Left ventricle myocardium superior (tissue), 1 donor: Measurements from ENCODE around the gene CERS6. TPM values are rescaled to one million over a fixed set of nuclear protein-coding genes. Genes with fewer than 3 reads are reported as not detected.
A peak's percentile ranks its signal among the peaks of the same experiment; 100 is the strongest.
"Not testable (repeated sequence)": the region's sequence is repeated elsewhere in the genome, so short reads cannot be mapped to it uniquely, and the experiment has no call there.

Experiments
- ATAC-seq: fragments of 200-7000 bp; cut with Tn5 transposase; one replicate; pipeline ENCODE4 v1.9.1; 2020; ENCODE audit warnings: mild to moderate bottlenecking, moderate library complexity
- DNase-seq: peaks from one replicate; pipeline ENCODE4 v3.0.0-alpha.2; 2020
- intact Hi-C: fragments of 100-400 bp; cut with micrococcal nuclease; formaldehyde crosslinking; loops from one replicate; pipeline ENCODE4 v1.11.0; 2022
- total RNA-seq: library from RNA; stranded (reverse); fragmentation: NEBNext Ultra II Directional; extraction: Animal tissue kit (Norgen Biotek cat#: 25700); gene quantifications from one replicate; pipeline ENCODE4 v1.2.1, GENCODE V29; 2021
- donor health status: DM: no; HTN: yes; CAD: no; lungs with severe emphysema.

The CERS6 gene
- total RNA-seq, 1 donor from 2014 or later = 71.7 TPM

DNA sequence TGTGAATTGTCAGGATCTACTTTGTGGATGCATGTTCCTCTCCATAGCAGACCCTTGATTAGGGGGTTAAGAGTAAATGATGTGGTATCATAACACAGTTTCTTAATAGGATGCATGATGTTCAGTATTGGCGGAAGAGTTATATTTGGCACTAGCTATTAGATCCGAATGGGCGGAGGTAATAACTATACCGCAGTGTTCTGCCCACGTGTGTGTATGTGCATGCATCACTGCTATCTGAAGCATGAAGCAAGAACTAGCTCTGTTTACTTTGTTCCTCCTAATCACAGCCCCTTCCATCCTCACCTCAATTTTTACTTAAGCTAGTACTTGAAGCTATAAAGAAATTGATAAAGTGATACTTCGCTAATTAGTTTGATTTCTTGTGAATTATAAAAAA is 186.8 kb downstream of the CERS6 start:
- DNase-seq (no peak), ATAC-seq (no peak)
- intact Hi-C loops = loop anchor here (10.0 kb wide), 1 partner anchor 118 kb away; no protein-coding TSS in a partner anchor

DNA sequence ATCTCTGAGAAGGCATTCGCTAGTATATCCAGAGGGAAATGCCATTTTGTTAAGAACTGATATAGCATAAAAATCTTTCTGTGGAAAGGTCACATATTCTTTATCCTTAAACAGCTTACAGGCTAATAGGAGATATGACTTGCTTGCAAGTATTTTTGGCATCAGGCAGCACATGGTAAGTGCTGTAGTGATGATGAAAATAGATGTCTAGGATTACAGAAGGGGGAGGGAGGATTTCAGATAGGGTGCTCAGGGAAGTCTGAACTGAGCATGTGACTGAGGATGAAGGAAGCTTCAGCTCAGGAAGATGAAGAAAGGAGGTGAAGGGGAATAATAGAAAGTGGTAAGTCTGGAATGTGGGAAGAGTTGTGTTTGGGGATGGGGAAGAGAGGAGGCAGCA is 187.9 kb downstream of the CERS6 start:
- intact Hi-C loops = loop anchor here (10.0 kb wide), 1 partner anchor 119 kb away; no protein-coding TSS in a partner anchor
- peak; percentile 75 for ATAC-seq
- no peak for DNase-seq

DNA sequence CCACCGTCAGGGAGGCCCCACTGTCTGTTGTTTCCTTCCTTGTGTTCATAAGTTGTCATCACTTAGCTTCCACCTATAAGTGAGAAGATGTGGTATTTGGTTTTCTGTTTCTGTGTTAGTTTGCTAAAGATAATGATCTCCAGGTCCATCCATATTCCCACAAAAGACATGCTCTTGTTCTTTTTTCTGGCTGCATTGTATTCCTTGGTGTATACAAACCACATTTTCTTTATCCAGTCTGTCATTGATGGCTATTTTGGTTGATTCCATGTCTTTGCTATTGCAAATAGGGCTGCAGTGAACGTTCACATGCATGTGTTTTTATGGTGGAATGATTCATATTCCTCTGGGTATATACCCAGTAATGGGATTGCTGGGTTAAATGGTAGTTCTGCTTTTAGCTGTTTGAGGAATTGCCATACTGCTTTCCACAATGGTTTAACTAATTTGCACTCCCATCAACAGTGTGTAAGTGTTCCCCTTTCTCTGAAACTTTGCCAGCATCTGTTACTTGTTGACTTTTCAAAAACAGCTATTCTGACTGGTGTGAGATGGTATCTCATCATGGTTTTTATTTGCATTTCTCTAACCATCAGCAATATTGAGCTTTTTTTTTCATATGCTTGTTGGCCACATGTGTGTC is 189.7 kb downstream of the CERS6 start:
- ATAC-seq = no peak
- DNase-seq = no peak
- intact Hi-C loops = loop anchor here (10.0 kb wide), 1 partner anchor 121 kb away; no protein-coding TSS in a partner anchor

DNA sequence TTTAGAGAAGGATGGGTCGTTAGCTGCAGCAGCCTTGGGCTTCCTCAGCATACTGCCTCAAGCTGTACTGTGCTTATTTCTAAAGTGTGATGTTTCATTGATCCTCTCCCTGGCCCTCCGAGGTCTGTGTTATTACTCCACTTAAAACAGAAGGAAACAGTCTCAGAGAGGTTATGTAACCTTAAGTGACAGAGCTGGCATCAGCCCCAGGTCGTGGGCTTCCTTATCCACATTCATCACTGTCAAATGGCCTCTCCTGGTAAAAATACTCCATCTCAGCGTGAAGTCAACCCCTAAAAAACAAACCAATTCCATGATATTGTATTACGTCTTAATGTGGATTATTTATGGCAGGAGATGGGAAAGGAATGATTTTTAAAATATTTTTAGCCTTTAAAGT is 193.0 kb downstream of the CERS6 start:
- intact Hi-C loops = loop anchor here (10.0 kb wide), 1 partner anchor 124 kb away; no protein-coding TSS in a partner anchor
- ATAC-seq = peak; percentile 67
- peak; percentile 60 for DNase-seq

DNA sequence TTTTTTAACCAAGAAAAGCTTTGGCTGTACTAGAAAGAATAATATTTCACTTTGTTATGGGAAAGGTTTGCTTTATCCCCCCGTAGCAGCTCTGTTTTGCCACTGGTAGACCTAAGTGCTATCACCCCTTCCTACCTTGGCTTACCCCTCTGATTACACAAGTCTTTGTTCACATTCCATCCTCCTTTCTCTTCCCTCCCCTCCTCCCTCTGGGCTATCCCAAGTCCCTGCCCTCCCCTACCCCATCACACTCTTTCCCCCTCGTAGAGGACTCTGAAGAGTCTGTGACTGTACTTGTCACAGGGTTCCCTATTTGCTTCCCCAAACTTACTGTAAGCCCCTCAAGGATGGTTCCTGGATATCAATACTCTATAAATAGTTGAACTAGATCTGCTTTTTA is 193.5 kb downstream of the CERS6 start:
- peak; percentile 63 for ATAC-seq
- intact Hi-C loops = loop anchor here (10.0 kb wide), 1 partner anchor 125 kb away; no protein-coding TSS in a partner anchor
- no peak for DNase-seq

DNA sequence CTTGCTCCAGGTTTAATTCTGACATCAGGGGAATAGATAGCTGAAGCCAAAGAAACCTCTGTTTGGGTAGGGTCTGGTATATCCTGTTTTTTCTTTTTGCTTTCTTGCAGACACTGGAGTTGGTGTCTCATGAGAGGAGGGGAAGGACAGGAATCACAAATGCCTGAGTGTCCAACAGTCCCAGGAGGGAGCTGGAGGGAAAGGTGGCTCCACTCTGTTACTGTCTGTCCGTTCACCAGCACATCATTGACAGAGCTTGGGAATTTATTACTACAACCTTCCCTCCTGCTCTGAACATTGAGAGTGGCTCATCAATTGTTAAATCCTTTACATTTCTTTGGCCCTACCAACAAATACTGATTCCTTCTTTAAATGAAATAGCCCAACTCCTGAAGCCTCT is 194.1 kb downstream of the CERS6 start:
- intact Hi-C loops = no loop called here
- ATAC-seq (peak; percentile 37), DNase-seq (no peak)

DNA sequence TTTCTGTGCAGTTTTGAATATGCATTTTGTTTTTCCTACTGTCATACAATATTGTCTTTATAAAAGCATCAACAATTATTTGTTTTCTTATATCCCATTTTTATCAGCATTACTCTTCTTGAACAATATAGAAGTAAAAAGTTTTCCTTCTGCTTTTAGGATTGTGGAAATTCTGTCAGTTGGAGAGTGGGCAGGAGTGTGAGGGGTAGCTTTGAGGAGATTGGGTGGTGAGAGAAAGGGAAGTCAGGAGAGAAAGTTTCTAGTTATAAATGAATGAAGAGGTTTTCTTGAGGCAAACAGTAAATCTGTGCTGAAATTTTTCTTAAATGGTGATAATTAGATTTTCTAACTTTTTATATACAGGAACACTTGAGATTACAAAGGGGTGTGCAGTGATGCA is 194.7 kb downstream of the CERS6 start:
- no peak for ATAC-seq
- no peak for DNase-seq
- intact Hi-C loops = no loop called here

DNA sequence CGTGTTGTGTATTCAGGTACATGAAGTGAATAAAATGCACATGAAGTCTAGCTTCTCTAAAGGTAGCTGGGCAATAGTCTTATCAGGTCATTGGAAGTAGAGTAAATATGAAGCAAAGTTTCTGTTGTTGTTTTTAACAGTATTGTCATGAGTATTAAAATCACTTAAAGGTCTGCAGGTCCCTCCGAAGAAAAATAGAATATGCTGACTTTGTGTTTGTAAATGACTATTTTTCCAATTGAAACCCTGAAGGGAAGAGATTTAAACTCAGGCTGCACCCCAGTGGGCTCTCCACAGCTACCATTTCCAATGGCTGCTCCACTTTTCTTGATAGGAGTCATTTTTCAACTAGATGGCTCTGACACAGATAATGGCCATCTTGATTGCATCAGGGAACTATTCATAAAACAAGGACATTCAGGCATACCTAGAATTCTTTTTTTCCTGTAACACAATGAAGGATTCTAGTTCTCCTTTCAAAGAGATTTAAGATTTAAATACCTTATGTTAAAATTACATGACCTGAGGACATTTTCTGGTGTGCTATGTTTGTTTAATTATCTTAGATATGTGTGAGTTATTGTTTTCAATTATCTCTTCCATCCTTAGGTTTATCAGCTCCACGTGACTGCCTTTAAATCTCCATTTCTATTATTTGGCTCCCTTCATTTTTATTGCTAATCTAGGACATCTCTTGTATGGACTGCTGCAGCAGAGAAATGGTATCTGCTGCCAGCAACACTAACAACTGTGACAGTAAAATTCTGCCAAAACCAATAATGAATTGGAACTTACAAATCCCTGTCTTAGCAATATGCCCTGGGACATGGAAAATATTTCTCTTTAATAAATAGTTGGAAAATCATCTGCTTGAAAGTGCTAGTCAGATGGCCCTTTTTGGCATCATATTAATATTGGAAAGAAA is 197.2 kb downstream of the CERS6 start:
- intact Hi-C loops = no loop called here
- ATAC-seq (no peak), DNase-seq (no peak)

DNA sequence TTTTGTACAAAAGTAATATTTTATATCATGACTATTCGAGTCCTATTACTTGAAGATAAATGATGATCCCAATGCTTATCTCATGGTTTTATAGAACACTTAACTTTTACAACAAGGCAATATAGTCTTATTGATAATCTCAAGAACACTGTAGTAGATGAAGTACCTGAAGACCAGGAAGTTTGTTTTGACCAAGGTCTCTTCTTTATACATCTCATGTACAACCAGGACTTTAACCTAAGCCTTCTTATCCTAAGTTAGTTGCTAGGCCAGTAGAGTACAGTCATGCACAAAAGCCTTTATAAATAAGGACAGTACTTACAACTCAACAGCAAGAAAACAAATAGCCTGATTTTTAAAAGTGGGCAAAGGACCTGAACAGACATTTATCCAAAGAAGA is 198.6 kb downstream of the CERS6 start:
- DNase-seq = no peak
- intact Hi-C loops = no loop called here
- no peak for ATAC-seq

DNA sequence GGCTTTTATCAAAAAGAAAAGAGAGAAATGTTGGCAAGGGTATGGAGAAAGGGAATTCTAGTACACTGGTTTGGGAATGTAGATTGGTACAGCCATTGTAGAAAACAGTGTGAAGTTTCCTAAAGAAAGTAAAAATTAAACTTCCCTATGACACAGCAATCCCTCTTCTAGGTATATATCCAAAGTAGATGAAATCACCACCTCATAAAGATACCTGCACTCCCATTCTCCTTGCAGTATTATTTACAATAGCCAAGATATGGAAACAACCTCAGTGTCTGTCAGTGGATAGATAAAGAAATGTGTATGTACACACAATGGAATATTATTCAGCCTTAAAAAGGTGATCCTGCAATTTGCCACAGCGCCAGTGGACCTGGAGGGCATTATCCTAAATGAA is 199.1 kb downstream of the CERS6 start:
- no peak for ATAC-seq
- intact Hi-C loops = no loop called here
- DNase-seq = no peak

DNA sequence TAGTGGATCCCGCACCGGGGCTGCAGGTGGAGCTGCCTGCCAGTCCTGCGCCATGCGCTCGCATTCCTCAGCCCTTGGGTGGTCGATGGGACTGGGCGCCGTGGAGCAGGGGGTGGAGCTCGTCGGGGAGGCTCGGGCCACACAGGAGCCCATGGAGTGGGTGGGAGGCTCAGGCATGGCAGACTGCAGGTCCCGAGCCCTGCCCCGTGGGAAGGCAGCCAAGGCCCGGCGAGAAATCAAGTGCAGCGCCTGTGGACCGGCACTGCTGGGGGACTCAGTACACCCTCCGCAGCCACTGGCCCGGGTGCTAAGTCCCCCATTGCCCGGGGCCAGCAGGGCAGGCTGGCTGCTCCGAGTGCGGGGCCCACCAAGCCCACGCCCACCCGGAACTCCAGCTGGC is 201.3 kb downstream of the CERS6 start:
- DNase-seq, ATAC-seq, intact Hi-C loops: not testable (repeated sequence)

DNA sequence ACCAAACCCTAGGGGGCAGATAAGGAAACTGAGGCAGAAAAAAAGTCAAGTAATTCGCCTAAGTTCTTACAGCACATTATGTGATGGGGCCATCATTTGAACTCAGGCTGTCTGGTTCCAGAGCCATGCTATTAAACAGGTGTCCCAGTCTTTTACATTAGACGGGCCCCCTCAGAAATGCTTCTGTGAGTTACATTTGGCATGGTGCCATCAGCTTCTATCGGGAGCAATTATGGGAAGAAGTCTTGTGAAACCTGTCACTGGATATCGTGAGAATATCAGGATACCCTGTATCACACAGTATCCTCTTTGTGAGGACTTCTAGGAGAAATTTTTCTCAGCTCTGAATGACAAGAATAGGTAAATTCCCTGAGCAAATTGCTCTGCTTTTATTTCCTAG is 202.6 kb downstream of the CERS6 start:
- ATAC-seq (no peak), DNase-seq (no peak)
- intact Hi-C loops = no loop called here

DNA sequence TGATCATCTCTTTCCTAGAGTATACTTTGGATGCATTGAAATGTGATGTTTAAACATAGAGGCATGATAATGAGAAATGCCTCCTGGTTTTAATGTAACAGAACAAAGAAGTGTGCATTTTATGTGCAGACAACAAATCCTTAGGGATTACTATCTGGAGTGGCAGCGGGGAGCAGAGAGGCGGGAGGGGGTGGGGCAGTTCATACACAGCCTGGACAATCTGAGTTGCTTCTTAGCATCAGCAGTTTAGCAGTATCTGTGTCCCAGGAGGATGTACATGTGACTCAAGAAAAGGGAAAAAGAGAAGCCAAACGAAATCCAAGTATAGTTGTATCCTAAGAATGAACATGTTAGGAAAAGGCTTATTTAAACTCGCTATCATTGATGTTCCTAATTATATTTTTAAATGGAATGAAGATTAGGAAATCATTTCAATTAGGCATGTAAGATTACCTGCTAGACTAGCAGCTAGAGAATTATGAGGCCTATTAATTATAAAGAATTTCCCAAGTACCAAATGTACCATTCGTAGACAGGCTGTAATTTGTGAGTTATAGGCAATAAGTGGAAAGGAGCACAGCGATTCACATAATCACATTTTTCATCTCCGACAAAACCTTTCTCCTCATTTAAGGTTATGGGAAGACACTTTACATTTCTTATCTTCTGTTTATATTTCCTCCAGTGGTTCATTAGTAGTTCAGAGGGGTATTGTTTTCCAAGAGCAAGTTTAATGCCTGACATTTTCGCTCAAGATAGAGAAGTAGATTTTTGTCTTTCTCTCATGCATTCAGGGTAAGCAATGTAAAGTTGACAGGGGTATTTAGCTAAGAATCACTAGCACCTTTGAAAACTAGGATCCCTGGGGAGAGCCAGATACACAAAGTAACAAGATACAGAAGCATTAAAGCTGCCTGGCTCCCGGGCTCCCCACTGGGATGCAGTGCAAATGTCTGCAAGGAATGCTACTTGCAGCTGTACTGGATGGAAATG is 205.1 kb downstream of the CERS6 start:
- ATAC-seq = peak; percentile 68
- intact Hi-C loops = no loop called here
- peak; percentile 35 for DNase-seq

DNA sequence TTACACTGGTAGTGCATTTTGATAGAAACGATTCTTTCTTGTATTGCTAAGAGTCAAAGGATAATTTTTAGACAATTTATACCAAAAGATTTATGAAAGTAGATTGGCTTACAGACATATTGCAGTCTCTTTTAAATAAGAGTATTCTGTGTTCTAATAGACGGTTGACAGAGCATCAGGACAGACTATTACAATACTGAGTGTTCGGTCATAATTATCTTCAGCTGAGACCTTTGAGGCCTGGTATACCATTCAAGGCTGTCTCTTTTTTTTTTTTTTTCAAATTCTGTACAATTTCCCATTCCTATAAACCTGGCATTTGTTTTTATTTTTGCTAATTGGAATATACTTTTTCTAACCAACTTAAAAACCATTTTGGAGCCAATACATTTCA is 205.8 kb downstream of the CERS6 start:
- DNase-seq (no peak), ATAC-seq (no peak)
- intact Hi-C loops = no loop called here

DNA sequence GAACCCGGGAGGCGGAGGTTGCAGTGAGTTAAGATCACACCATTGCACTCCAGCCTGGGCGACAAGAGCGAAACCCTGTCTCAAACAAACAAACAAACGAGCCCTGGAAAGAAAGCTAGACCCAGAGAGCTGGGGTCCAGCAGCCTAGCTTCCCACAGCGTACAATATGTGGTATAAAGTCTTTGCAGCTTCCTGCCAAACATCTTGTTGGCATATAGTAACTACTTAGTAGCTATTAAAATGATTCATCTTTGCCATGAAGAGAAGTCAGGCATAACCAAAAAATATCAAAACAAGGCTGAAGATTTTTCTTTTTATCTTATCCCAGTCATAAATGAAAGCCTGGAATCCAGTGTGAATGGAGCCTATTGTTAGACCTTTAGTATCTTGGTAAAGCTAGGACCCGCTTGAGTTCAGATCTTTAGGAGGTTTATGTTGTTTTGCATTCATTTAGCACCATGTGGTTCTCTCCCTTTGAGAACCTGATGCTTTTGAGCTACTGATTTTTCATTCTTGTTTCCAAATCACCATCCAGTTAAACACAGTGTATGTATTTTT is 206.7 kb downstream of the CERS6 start:
- ATAC-seq (no peak), DNase-seq (no peak)
- intact Hi-C loops = no loop called here

DNA sequence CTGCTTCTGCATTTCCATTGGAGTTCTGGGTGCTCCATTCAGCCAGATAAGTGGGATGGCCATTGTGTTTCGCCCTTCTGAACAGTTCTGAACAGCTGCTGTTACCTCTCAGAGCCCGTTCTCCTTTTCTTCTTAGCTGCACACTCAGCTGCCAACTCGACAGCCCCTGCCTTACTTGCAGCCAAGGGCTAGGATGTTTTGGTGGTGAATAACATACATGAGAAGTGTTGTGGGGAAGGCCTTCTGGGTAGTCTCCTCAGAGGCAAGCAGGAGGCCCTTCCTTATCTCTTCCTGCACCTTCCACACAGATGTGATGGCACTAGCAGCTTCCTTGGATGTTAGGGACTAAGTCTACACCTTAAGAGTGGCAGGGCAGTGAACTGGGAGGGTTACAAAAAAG is 207.9 kb downstream of the CERS6 start:
- intact Hi-C loops = no loop called here
- no peak for DNase-seq
- ATAC-seq = no peak

DNA sequence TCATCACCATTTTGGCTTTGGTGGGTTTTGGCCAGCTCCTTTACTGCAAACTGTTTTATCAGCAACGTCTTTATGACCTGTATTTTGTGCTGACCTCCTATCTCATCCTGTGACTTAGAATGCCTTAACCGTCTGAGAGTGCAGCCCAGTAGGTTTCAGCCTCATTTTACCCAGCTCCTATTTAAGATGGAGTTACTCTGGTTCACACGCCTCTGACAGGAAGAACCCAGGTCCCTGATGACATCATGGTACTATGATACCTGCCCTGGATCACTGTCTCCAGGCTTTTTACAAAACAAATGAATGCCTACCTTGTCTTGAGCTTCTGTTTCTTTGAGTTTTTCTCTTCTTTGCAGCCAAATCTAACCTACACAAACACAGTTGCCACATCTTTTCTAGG is 208.6 kb downstream of the CERS6 start:
- intact Hi-C loops, DNase-seq, ATAC-seq: not testable (repeated sequence)

DNA sequence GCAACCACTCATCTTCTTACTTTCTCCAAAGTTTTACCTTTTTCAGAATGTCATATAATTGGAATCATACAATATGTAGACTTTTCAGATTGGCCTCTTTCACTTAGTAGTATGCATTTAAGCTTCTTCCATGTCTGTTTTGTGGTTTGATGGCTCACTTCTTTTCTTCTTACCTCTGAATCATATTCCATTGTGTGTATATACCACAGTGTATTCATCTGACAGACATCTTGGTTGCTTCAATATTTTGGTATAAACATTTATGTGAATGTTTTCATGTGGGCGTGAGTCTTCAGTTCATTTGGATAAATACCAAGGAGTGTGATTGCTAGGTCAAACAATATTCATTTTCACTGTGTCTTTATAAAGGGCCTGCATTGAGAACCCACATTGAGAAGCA is 210.3 kb downstream of the CERS6 start:
- no peak for ATAC-seq
- intact Hi-C loops = no loop called here
- DNase-seq = no peak

DNA sequence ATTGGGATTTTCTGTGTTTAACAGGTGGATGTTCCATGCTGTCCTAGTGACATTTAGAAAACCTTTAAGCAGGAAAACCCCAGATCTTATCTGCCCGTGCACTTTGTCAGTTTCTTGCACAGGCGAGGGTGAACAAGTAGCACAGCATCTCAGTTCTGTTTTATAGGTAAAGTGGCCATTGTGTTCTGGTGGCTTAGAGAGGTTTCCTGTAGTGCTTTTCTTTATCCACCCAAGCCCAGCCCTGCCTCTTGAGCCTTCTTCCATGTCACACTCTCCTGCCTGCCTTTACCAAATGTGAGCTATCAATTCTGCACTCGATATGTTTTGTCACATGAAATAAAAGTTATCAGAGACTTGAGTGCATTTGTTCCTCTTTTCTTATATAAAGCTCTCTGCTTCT is 211.1 kb downstream of the CERS6 start:
- DNase-seq (no peak), ATAC-seq (no peak)
- intact Hi-C loops = no loop called here
